ENCODE results near the gene CLK3. TPM values are rescaled to one million over a fixed set of nuclear protein-coding genes. Genes with fewer than 3 reads are reported as not detected.

The CLK3 gene
- total and polyA plus RNA-seq, 2 of the 13 experiments (the other 11 are each of a cell fraction or from before 2014, with no cell fraction given) = 41.5 to 82.0 TPM

GRCh38 chr15:74615508-74616365, at the start of gene CLK3 (continued):
- TF ChIP-seq, protein P1, sequence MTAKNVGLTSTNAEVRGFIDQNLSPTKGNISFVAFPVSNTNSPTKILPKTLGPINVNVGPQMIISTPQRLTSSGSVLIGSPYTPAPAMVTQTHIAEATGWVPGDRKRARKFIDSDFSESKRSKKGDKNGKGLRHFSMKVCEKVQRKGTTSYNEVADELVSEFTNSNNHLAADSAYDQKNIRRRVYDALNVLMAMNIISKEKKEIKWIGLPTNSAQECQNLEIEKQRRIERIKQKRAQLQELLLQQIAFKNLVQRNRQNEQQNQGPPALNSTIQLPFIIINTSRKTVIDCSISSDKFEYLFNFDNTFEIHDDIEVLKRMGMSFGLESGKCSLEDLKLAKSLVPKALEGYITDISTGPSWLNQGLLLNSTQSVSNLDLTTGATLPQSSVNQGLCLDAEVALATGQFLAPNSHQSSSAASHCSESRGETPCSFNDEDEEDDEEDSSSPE (CRISPR knock-in tag; IDR thresholded peaks at IDR 0.05) = peak; percentile 73
- TF ChIP-seq JUNB (CRISPR knock-in tag; IDR thresholded peaks at IDR 0.05; ENCODE audit: borderline replicate concordance) = no peak
- TF ChIP-seq, protein P2, sequence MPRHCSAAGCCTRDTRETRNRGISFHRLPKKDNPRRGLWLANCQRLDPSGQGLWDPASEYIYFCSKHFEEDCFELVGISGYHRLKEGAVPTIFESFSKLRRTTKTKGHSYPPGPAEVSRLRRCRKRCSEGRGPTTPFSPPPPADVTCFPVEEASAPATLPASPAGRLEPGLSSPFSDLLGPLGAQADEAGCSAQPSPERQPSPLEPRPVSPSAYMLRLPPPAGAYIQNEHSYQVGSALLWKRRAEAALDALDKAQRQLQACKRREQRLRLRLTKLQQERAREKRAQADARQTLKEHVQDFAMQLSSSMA (CRISPR knock-in tag; IDR thresholded peaks at IDR 0.05) = no peak
- peak; percentile 64 for TF ChIP-seq AGO2 (optimal IDR thresholded peaks at IDR 0.05; ENCODE audit: low read depth, low read length)
- TF ChIP-seq ZFP37 (CRISPR knock-in tag; IDR thresholded peaks at IDR 0.05; ENCODE audit: borderline replicate concordance) = no peak
- 0 out of 2 replicates have a peak, but pooled peaks have one; percentile 55 for TF ChIP-seq ZBTB42 (CRISPR knock-in tag; IDR thresholded peaks at IDR 0.05)
- TF ChIP-seq, protein P3, sequence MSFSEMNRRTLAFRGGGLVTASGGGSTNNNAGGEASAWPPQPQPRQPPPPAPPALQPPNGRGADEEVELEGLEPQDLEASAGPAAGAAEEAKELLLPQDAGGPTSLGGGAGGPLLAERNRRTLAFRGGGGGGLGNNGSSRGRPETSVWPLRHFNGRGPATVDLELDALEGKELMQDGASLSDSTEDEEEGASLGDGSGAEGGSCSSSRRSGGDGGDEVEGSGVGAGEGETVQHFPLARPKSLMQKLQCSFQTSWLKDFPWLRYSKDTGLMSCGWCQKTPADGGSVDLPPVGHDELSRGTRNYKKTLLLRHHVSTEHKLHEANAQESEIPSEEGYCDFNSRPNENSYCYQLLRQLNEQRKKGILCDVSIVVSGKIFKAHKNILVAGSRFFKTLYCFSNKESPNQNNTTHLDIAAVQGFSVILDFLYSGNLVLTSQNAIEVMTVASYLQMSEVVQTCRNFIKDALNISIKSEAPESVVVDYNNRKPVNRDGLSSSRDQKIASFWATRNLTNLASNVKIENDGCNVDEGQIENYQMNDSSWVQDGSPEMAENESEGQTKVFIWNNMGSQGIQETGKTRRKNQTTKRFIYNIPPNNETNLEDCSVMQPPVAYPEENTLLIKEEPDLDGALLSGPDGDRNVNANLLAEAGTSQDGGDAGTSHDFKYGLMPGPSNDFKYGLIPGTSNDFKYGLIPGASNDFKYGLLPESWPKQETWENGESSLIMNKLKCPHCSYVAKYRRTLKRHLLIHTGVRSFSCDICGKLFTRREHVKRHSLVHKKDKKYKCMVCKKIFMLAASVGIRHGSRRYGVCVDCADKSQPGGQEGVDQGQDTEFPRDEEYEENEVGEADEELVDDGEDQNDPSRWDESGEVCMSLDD (CRISPR knock-in tag; IDR thresholded peaks at IDR 0.05; ENCODE audit: borderline replicate concordance) = 0 out of 2 replicates have a peak, but pooled peaks have one; percentile 11
- TF ChIP-seq FOSL1 (CRISPR knock-in tag; IDR thresholded peaks at IDR 0.05; ENCODE audit: borderline replicate concordance) = no peak
- TF ChIP-seq MATR3 (CRISPR knock-in tag; IDR thresholded peaks at IDR 0.05) = no peak
- no peak for TF ChIP-seq TEF (CRISPR knock-in tag; IDR thresholded peaks at IDR 0.05)
- no peak; the same call in 1 of the 2 replicates for TF ChIP-seq ZNF605 (CRISPR knock-in tag; IDR thresholded peaks at IDR 0.05)
- TF ChIP-seq ZNF768 (CRISPR knock-in tag; IDR thresholded peaks at IDR 0.05) = 0 out of 2 replicates have a peak, but pooled peaks have one; percentile 53
- peak; percentile 62 for TF ChIP-seq JUND (CRISPR knock-in tag; IDR thresholded peaks at IDR 0.05)
- TF ChIP-seq AKNA (CRISPR knock-in tag; IDR thresholded peaks at IDR 0.05; ENCODE audit: borderline replicate concordance) = no peak
- TF ChIP-seq KLF16 (CRISPR knock-in tag; IDR thresholded peaks at IDR 0.05) = no peak; a peak in 2 of 4 replicates
- TF ChIP-seq HNRNPH1 (optimal IDR thresholded peaks at IDR 0.05; ENCODE audit: low read depth, low read length) = no peak
- no peak for TF ChIP-seq ZNF253 (CRISPR knock-in tag; IDR thresholded peaks at IDR 0.05; ENCODE audit: borderline replicate concordance)
- no peak; the same call in 1 of the 2 replicates for TF ChIP-seq ZNF101 (CRISPR knock-in tag; IDR thresholded peaks at IDR 0.05; ENCODE audit: borderline replicate concordance, low read depth)
